Measurements from ENCODE around the gene NDST1.

Gene NDST1

DNA sequence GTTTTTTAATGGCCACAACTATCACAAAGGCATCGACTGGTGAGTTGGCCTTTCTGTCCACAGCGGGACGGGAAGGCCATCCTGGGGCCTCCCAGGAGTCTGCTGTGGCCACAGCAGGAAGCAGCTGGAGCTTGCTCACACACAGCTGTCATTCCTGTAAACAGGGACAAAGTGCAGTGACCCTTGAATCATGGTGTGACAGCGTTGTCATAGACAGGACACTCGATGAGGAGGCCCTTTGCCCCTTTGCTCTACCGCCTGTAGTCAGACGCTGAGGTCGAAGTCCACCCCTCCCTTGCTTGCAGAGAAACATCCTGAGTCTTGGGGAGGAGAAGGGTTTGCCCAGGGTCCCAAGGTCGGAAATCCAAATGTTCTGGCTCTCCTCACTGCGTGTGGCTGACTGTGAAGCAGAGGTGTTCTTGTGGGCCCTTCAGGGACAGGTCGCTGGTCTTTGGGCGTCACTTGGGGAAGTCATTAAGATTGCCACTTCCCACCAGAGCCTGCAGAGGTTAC lies 35.1 kb downstream of the NDST1 start:
- H3K27ac ChIP-seq (replicated peaks) = no peak overlapping the region
- H3K27me3 ChIP-seq (ENCODE audit: insufficient read depth, poor library complexity, severe bottlenecking) = no peaks in the 10 kb centered on the region
- DNase-seq (ENCODE audit: low read depth in 1 of 2, low spot score in 1 of 2) = no peak
- no peak overlapping the region for H3K4me3 ChIP-seq (replicated peaks; ENCODE audit: insufficient read depth, low read length)
- TF ChIP-seq, protein P1, sequence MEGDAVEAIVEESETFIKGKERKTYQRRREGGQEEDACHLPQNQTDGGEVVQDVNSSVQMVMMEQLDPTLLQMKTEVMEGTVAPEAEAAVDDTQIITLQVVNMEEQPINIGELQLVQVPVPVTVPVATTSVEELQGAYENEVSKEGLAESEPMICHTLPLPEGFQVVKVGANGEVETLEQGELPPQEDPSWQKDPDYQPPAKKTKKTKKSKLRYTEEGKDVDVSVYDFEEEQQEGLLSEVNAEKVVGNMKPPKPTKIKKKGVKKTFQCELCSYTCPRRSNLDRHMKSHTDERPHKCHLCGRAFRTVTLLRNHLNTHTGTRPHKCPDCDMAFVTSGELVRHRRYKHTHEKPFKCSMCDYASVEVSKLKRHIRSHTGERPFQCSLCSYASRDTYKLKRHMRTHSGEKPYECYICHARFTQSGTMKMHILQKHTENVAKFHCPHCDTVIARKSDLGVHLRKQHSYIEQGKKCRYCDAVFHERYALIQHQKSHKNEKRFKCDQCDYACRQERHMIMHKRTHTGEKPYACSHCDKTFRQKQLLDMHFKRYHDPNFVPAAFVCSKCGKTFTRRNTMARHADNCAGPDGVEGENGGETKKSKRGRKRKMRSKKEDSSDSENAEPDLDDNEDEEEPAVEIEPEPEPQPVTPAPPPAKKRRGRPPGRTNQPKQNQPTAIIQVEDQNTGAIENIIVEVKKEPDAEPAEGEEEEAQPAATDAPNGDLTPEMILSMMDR (IDR thresholded peaks at IDR 0.05; ENCODE audit: insufficient read depth, low read length) = no peak
- TF ChIP-seq POLR2AphosphoS5 (IDR thresholded peaks at IDR 0.05; ENCODE audit: low read depth) (no peak), GABPA (IDR thresholded peaks at IDR 0.05; ENCODE audit: low read depth) (no peak), SPI1 (IDR thresholded peaks at IDR 0.05; ENCODE audit: borderline replicate concordance, low read depth) (no peak)
- TF ChIP-seq, protein P2, sequence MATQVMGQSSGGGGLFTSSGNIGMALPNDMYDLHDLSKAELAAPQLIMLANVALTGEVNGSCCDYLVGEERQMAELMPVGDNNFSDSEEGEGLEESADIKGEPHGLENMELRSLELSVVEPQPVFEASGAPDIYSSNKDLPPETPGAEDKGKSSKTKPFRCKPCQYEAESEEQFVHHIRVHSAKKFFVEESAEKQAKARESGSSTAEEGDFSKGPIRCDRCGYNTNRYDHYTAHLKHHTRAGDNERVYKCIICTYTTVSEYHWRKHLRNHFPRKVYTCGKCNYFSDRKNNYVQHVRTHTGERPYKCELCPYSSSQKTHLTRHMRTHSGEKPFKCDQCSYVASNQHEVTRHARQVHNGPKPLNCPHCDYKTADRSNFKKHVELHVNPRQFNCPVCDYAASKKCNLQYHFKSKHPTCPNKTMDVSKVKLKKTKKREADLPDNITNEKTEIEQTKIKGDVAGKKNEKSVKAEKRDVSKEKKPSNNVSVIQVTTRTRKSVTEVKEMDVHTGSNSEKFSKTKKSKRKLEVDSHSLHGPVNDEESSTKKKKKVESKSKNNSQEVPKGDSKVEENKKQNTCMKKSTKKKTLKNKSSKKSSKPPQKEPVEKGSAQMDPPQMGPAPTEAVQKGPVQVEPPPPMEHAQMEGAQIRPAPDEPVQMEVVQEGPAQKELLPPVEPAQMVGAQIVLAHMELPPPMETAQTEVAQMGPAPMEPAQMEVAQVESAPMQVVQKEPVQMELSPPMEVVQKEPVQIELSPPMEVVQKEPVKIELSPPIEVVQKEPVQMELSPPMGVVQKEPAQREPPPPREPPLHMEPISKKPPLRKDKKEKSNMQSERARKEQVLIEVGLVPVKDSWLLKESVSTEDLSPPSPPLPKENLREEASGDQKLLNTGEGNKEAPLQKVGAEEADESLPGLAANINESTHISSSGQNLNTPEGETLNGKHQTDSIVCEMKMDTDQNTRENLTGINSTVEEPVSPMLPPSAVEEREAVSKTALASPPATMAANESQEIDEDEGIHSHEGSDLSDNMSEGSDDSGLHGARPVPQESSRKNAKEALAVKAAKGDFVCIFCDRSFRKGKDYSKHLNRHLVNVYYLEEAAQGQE (IDR thresholded peaks at IDR 0.05; ENCODE audit: insufficient replicate concordance, low read depth) = no peak

DNA sequence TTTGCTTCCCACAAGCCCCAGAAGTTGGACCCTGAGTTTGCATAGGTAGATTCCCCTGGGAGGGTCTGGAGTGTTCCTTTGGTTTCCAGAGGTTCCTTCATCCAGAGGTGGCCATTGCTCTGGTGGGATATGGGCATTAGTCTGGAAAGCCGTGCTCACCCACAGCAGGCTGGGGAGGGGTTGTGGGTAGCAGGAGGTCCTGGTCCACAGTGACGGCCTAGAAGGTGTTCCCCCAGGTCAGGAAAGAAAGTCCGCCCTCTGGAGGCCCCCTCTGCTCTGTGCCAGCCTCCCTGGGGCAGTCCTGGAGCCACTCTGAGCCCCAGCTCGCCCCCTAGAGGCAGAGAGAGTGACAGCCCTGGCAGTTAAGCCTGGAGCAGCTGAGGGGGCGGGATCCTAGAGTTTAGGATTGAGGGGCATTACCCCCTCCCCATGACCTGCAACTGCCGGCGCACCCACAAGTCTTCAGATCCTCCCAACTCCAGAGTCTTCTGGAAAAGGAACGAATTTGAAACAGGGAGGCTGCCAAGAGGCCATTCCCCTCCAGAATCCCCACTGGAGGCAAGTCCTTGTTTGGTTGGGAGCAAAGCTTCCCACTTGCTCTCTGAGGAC lies 36.8 kb downstream of the NDST1 start:
- no peaks in the 10 kb centered on the region for H3K27me3 ChIP-seq (ENCODE audit: insufficient read depth, poor library complexity, severe bottlenecking)
- peak; percentile 38 to 80 for DNase-seq (ENCODE audit: low read depth in 1 of 2, low spot score in 1 of 2)
- H3K4me3 ChIP-seq (replicated peaks; ENCODE audit: insufficient read depth, low read length) = no peak overlapping the region
- no peak overlapping the region for H3K27ac ChIP-seq (replicated peaks)
- TF ChIP-seq, protein P1 (IDR thresholded peaks at IDR 0.05; ENCODE audit: insufficient read depth, low read length) = peak; percentile 90
- TF ChIP-seq, protein P2 (IDR thresholded peaks at IDR 0.05; ENCODE audit: insufficient replicate concordance, low read depth) = no peak
- TF ChIP-seq GABPA (IDR thresholded peaks at IDR 0.05; ENCODE audit: low read depth) = no peak
- TF ChIP-seq SPI1 (IDR thresholded peaks at IDR 0.05; ENCODE audit: borderline replicate concordance, low read depth) = no peak
- TF ChIP-seq POLR2AphosphoS5 (IDR thresholded peaks at IDR 0.05; ENCODE audit: low read depth) = no peak

DNA sequence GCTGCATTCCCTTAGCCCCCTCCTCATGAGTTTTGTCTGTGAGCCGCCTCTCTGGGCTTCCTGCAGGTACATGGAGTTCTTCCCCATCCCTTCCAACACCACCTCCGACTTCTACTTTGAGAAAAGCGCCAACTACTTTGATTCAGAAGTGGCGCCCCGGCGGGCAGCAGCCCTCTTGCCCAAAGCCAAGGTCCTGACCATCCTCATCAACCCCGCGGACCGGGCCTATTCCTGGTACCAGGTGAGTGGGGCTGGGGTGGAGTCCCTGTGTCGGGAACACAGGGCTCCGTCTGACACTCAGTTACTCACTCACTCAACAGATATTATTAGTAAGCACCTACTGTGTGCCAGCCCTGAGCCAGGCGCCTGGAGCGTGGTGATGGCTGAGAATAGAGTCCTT lies 37.3 kb downstream of the NDST1 start:
- no peak for TF ChIP-seq SPI1 (IDR thresholded peaks at IDR 0.05; ENCODE audit: borderline replicate concordance, low read depth)
- no peak for TF ChIP-seq POLR2AphosphoS5 (IDR thresholded peaks at IDR 0.05; ENCODE audit: low read depth)
- TF ChIP-seq, protein P1 (IDR thresholded peaks at IDR 0.05; ENCODE audit: insufficient read depth, low read length) = no peak
- TF ChIP-seq, protein P2 (IDR thresholded peaks at IDR 0.05; ENCODE audit: insufficient replicate concordance, low read depth) = no peak
- TF ChIP-seq GABPA (IDR thresholded peaks at IDR 0.05; ENCODE audit: low read depth) = no peak
- no peak for DNase-seq (ENCODE audit: low read depth in 1 of 2, low spot score in 1 of 2)
- no peak overlapping the region for H3K4me3 ChIP-seq (replicated peaks; ENCODE audit: insufficient read depth, low read length)
- no peak overlapping the region for H3K27ac ChIP-seq (replicated peaks)
- H3K27me3 ChIP-seq (ENCODE audit: insufficient read depth, poor library complexity, severe bottlenecking) = no peaks in the 10 kb centered on the region

Measured in HL-60 (cell line).